NCI-H69 (cell line): ENCODE results near the gene KCNMA1.
A peak's percentile ranks its signal among the peaks of the same experiment; 100 is the strongest.

Source experiments
- DNase-seq: peaks from one replicate; lab custom pipeline; 2025; lab: John Stamatoyannopoulos, UW

The KCNMA1 gene

GRCh38 chr10:77111611-77112550, 525.7 kb downstream of the KCNMA1 start:
- peak; percentile 64 for DNase-seq

- DNase-seq = no peak
These were observed 526.9 kb downstream of the KCNMA1 start for GRCh38 chr10:77110757-77111156.

- no peak for DNase-seq
These were observed 528.1 kb downstream of the KCNMA1 start for GRCh38 chr10:77109351-77109994.

GRCh38 chr10:77106676-77107075, 530.9 kb downstream of the KCNMA1 start:
- DNase-seq = no peak

- DNase-seq = peak; percentile 68
These were observed 531.8 kb downstream of the KCNMA1 start for GRCh38 chr10:77105761-77106221.

- no peak for DNase-seq
These were observed 533.1 kb downstream of the KCNMA1 start for GRCh38 chr10:77104459-77104980.

GRCh38 chr10:77103213-77103612, 534.4 kb downstream of the KCNMA1 start:
- DNase-seq = no peak

- no peak for DNase-seq
These were observed 536.3 kb downstream of the KCNMA1 start for GRCh38 chr10:77101341-77101740.

GRCh38 chr10:77099136-77099535, 538.5 kb downstream of the KCNMA1 start:
- no peak for DNase-seq

GRCh38 chr10:77097625-77098024, 540.0 kb downstream of the KCNMA1 start:
- no peak for DNase-seq

- DNase-seq = no peak
These were observed 544.5 kb downstream of the KCNMA1 start for GRCh38 chr10:77093126-77093525.

- no peak for DNase-seq
These were observed 545.9 kb downstream of the KCNMA1 start for GRCh38 chr10:77091597-77092165.

GRCh38 chr10:77090381-77091356, 546.9 kb downstream of the KCNMA1 start:
- peak; percentile 79 for DNase-seq

GRCh38 chr10:77087366-77087765, 550.2 kb downstream of the KCNMA1 start:
- no peak for DNase-seq

- DNase-seq = no peak
These were observed 551.5 kb downstream of the KCNMA1 start for GRCh38 chr10:77086081-77086480.

- DNase-seq = no peak
These were observed 552.3 kb downstream of the KCNMA1 start for GRCh38 chr10:77085344-77085743.

- no peak for DNase-seq
These were observed 553.0 kb downstream of the KCNMA1 start for GRCh38 chr10:77084431-77085144.

- DNase-seq = peak; percentile 16
These were observed 554.9 kb downstream of the KCNMA1 start for GRCh38 chr10:77082601-77083252.

GRCh38 chr10:77081481-77081891, 556.1 kb downstream of the KCNMA1 start:
- peak; percentile 29 for DNase-seq
